IMR-90 (cell line): ENCODE results near the gene ATRN. TPM values are rescaled to one million over a fixed set of nuclear protein-coding genes. Genes with fewer than 3 reads are reported as not detected.

ENCODE experiments used
- ATAC-seq: fragments of 200-7000 bp; cut with Tn5 transposase; 2 replicates; pipeline ENCODE4 v1.9.1; 2020; ENCODE audit warnings: low read depth, mild to moderate bottlenecking, moderate library complexity
- BruUV-seq: library from RNA; stranded (reverse); fragments of 400-500 nt; replicated peaks from 2 replicates; lab custom pipeline; 2021; lab: Mats Ljungman, UMichigan
- CTCF ChIA-PET: fragments of 300-600 bp; formaldehyde crosslinking; extraction: SDS; loops from one replicate; lab custom pipeline; 2021; ENCODE audit warnings: antibody characterized with exemption; lab: Yijun Ruan, JAX
- POLR2A ChIA-PET: fragments of 300-600 bp; sonication (Branson Sonifier 250); formaldehyde crosslinking; loops from one replicate; lab custom pipeline; 2022; ENCODE audit warnings: antibody characterized with exemption; ENCODE audit not compliant: unreplicated experiment; lab: Charles Lee
- DNase-seq: peaks from one replicate; pipeline ENCODE4 v3.0.0; 2013
- H2AFZ ChIP-seq: replicated peaks from 2 replicates; pipeline ENCODE3; 2013; ENCODE audit warnings: low read length, mild to moderate bottlenecking; ENCODE audit not compliant: poor library complexity
- H2AK5ac ChIP-seq: 2 replicates; pipeline ENCODE4 v1.6.1; 2013; ENCODE audit warnings: low read depth, low read length, inconsistent platforms
- H2AK9ac ChIP-seq: replicated peaks from 2 replicates; pipeline ENCODE3; 2013; ENCODE audit warnings: mild to moderate bottlenecking, low read depth, low read length, moderate library complexity; ENCODE audit not compliant: poor library complexity
- H2BK120ac ChIP-seq: 2 replicates; pipeline ENCODE4 v1.6.1; 2013; ENCODE audit warnings: low read depth, low read length, inconsistent platforms
- H2BK15ac ChIP-seq: 3 replicates; pipeline ENCODE4 v1.6.1; 2013; ENCODE audit warnings: low read depth, low read length, inconsistent platforms
- H2BK20ac ChIP-seq: 2 replicates; pipeline ENCODE4 v1.6.1; 2013; ENCODE audit warnings: low read depth, mild to moderate bottlenecking, inconsistent platforms, low read length, moderate library complexity
- H2BK5ac ChIP-seq: 2 replicates; pipeline ENCODE4 v1.6.1; 2013; ENCODE audit warnings: mild to moderate bottlenecking, low read depth, low read length, inconsistent platforms; ENCODE audit not compliant: poor library complexity, severe bottlenecking
- H3K14ac ChIP-seq: replicated peaks from 2 replicates; pipeline ENCODE4 v1.6.1; 2013; ENCODE audit warnings: low read depth, low read length, inconsistent platforms
- H3K18ac ChIP-seq: 2 replicates; pipeline ENCODE4 v1.6.1; 2013; ENCODE audit warnings: low read depth, low read length, control low read depth
- H3K23ac ChIP-seq: 2 replicates; pipeline ENCODE4 v1.6.1; 2013; ENCODE audit warnings: low read depth, low read length, inconsistent platforms
- H3K27ac ChIP-seq: 2 replicates; pipeline ENCODE4 v1.5.1; 2013; ENCODE audit warnings: mild to moderate bottlenecking, control low read depth, low read length; ENCODE audit not compliant: insufficient read depth
- H3K27me3 ChIP-seq: 2 replicates; pipeline ENCODE4 v1.6.1; 2013; ENCODE audit warnings: low read length; ENCODE audit not compliant: control insufficient read depth, insufficient read depth
- H3K36me3 ChIP-seq: 2 replicates; pipeline ENCODE4 v1.6.1; 2013; ENCODE audit warnings: low read length, mixed read lengths; ENCODE audit not compliant: control insufficient read depth, insufficient read depth
- H3K4ac ChIP-seq: 2 replicates; pipeline ENCODE4 v1.6.1; 2013; ENCODE audit warnings: low read depth, low read length, inconsistent platforms
- H3K4me1 ChIP-seq: 2 replicates; pipeline ENCODE4 v1.6.1; 2013; ENCODE audit warnings: low read length, mixed read lengths; ENCODE audit not compliant: control insufficient read depth, insufficient read depth
- H3K4me2 ChIP-seq: 2 replicates; pipeline ENCODE4 v1.6.1; 2013; ENCODE audit warnings: low read depth, mild to moderate bottlenecking, control low read depth, low read length, moderate library complexity
- H3K4me3 ChIP-seq: 2 replicates; pipeline ENCODE4 v1.5.1; 2013; ENCODE audit warnings: low read depth, mild to moderate bottlenecking, control low read depth, low read length, moderate library complexity; ENCODE audit not compliant: insufficient read depth
- H3K56ac ChIP-seq: 2 replicates; pipeline ENCODE4 v1.6.1; 2013; ENCODE audit warnings: low read length, inconsistent platforms; ENCODE audit not compliant: insufficient read depth; ENCODE audit errors: extremely low read depth
- H3K79me1 ChIP-seq, 2 experiments: 2 replicates each; pipeline ENCODE4 v1.6.1; 2013; ENCODE audit warnings: low read length in 2 of 2, inconsistent platforms in 1 of 2, low read depth in 1 of 2
- H3K9ac ChIP-seq: 2 replicates; pipeline ENCODE4 v1.6.1; 2013; ENCODE audit warnings: low read depth, low read length, control low read depth
- H3K9me1 ChIP-seq: 2 replicates; pipeline ENCODE4 v1.6.1; 2013; ENCODE audit warnings: low read length, inconsistent platforms; ENCODE audit not compliant: insufficient read depth
- H3K9me3 ChIP-seq: 2 replicates; pipeline ENCODE4 v1.6.1; 2013; ENCODE audit warnings: low read length; ENCODE audit not compliant: control insufficient read depth, insufficient read depth
- H4K20me1 ChIP-seq: 2 replicates; pipeline ENCODE4 v1.6.1; 2013; ENCODE audit warnings: low read length, inconsistent platforms; ENCODE audit not compliant: insufficient read depth
- H4K5ac ChIP-seq: 2 replicates; pipeline ENCODE4 v1.6.1; 2013; ENCODE audit warnings: mild to moderate bottlenecking, low read depth, low read length, control low read depth
- H4K8ac ChIP-seq, 2 experiments: 2 replicates each; pipeline ENCODE4 v1.6.1; 2013; ENCODE audit warnings: low read depth in 2 of 2, low read length in 2 of 2, control low read depth in 1 of 2, inconsistent platforms in 1 of 2
- H4K91ac ChIP-seq: 2 replicates; pipeline ENCODE4 v1.6.1; 2013; ENCODE audit warnings: low read depth, low read length, inconsistent platforms; ENCODE audit not compliant: insufficient read depth
- MAFK ChIP-seq: IDR thresholded peaks from 2 replicates; pipeline ENCODE4 v1.6.1; 2012; ENCODE audit warnings: low read depth, low read length, improper control_type of control experiment
- WGBS, 2 experiments: methylation state at CpG; one replicate each; pipeline versions ENCODE4 v1.1.5 to v1.1.7; 2013; ENCODE audit warnings: missing lambda C conversion rate in 2 of 2; ENCODE audit not compliant: insufficient read length in 1 of 2; ENCODE audit errors: extremely low coverage in 2 of 2; 5-methylcytosine and 5-hydroxymethylcytosine counted together
- dilution Hi-C: fragments of 300-500 bp; cut with HindIII; formaldehyde crosslinking; loops from one replicate; pipeline ENCODE4 v1.14.3; 2018; ENCODE audit warnings: low sequenced_read_pairs; ENCODE audit not compliant: unreplicated experiment
- in situ Hi-C: fragments of 300-500 bp; cut with MboI; formaldehyde crosslinking; loops from 3 replicates; pipeline ENCODE4 v1.14.3; 2019; ENCODE audit warnings: low sequenced_read_pairs, inconsistent platforms, mixed read lengths
- intact Hi-C: fragments of 100-400 bp; cut with micrococcal nuclease; formaldehyde crosslinking; loops from 2 replicates; pipeline ENCODE4 v1.10.0; 2022
- polyA plus RNA-seq, 3 experiments: library from polyadenylated mRNA; depleted of rRNA; stranded (reverse); fragments of >200 nt; gene quantifications; 2 replicates each; pipeline ENCODE4 v1.2.3, GENCODE V29; 2012; ENCODE audit warnings: low replicate concordance in 1 of 3
- total RNA-seq: library from RNA; depleted of rRNA; stranded (reverse); fragments of >200 nt; gene quantifications from 2 replicates; pipeline ENCODE4 v1.2.3, GENCODE V29; 2012

Gene ATRN
- total and polyA plus RNA-seq, 2 of the 4 experiments (the other 2 are of a cell fraction) = 32.3 to 46.2 TPM

GRCh38 chr20:3680701-3681351, 210.0 kb downstream of the ATRN start:
- TF ChIP-seq MAFK = no peak
- Histone ChIP-seq H3K4me2 (peak overlapping the region; percentile 10; the same call in 1 of the 2 replicates), H2BK120ac (no peak overlapping the region), H2AK9ac (peak overlapping the region; percentile 11), H2AK5ac (0 out of 2 replicates have a peak overlapping the region, but pooled peaks have one; percentile 4), H3K56ac (no peak overlapping the region), H3K79me1 (no peaks in the 10 kb centered on the region), H4K5ac (peak overlapping the region; percentile 10; the same call in 1 of the 2 replicates), H2BK15ac (no peak overlapping the region), H3K9ac (no peak overlapping the region), H3K4me3 (no peak overlapping the region), H3K9me3 (no peaks in the 10 kb centered on the region), H2BK20ac (0 out of 2 replicates have a peak overlapping the region, but pooled peaks have one; percentile 1), H3K18ac (no peak overlapping the region), H3K36me3 (no peaks in the 10 kb centered on the region), H3K4me1 (peaks cover 27% of the 10 kb centered on the region), H4K20me1 (no peaks in the 10 kb centered on the region), H3K4ac (0 out of 2 replicates have a peak overlapping the region, but pooled peaks have one; percentile 40), H3K27ac (no peak overlapping the region), H3K27me3 (peaks cover 5% of the 10 kb centered on the region; the same call in 1 of the 2 replicates), H2AFZ (peak overlapping the region; percentile 77), H3K23ac (peak overlapping the region; percentile 4; the same call in 1 of the 2 replicates), H4K8ac (peak overlapping the region in 1 of 2 experiments; percentile 78; a peak in 1 of 4 replicates), H2BK5ac (no peak overlapping the region), H3K9me1 (peaks cover 8% of the 10 kb centered on the region), H4K91ac (0 out of 2 replicates have a peak overlapping the region, but pooled peaks have one; percentile 62), H3K14ac (no peak overlapping the region)
- intact Hi-C loops (no loop called here), in situ Hi-C loops (no loop called here), dilution Hi-C loops (no loop called here)
- no TSS peak for BruUV-seq
- no peak for DNase-seq
- ChIA-PET POLR2A (no interaction called here), CTCF (interaction anchor here (0.7 to 0.9 kb wide), 2 partner anchors 20 to 30 kb away, joined by 3 read pairs; no protein-coding TSS in a partner anchor)
- no peak for ATAC-seq
- WGBS, 2 experiments = 76% methylated on average over 3 of the region's 15 CpGs; no CpG with 5 or more reads in 1 of the 2 experiments
